PFSK-1 (cell line): ENCODE data around the gene PTPRT.

ENCODE experiments used
- FOXP2 ChIP-seq: optimal IDR thresholded peaks from 2 replicates; pipeline ENCODE3; 2011; ENCODE audit warnings: borderline replicate concordance, control low read depth, inconsistent platforms; ENCODE audit not compliant: insufficient read depth; ENCODE audit errors: extremely low read length, extremely low read depth
- POLR2AphosphoS5 ChIP-seq: IDR thresholded peaks from 2 replicates; pipeline ENCODE4 v1.6.1; 2012; ENCODE audit warnings: low read depth, mild to moderate bottlenecking, control low read depth, low read length, moderate library complexity
- REST ChIP-seq, 2 experiments: IDR thresholded peaks; 2 replicates each; pipeline versions ENCODE4 v1.6.1 to v1.8.0; 2011 to 2012; ENCODE audit warnings: low read depth in 2 of 2, low read length in 2 of 2, control low read depth in 1 of 2, inconsistent platforms in 1 of 2, mild to moderate bottlenecking in 1 of 2, moderate library complexity in 1 of 2; ENCODE audit not compliant: insufficient read depth in 1 of 2
- SIN3A ChIP-seq: IDR thresholded peaks from 2 replicates; pipeline ENCODE4 v1.6.1; 2012; ENCODE audit warnings: mild to moderate bottlenecking, low read length, moderate library complexity, borderline replicate concordance; ENCODE audit not compliant: insufficient read depth
- TAF1 ChIP-seq: IDR thresholded peaks from 2 replicates; pipeline ENCODE4 v1.6.1; 2012; ENCODE audit warnings: low read length, control low read depth, borderline replicate concordance; ENCODE audit not compliant: insufficient read depth

PTPRT gene

DNA sequence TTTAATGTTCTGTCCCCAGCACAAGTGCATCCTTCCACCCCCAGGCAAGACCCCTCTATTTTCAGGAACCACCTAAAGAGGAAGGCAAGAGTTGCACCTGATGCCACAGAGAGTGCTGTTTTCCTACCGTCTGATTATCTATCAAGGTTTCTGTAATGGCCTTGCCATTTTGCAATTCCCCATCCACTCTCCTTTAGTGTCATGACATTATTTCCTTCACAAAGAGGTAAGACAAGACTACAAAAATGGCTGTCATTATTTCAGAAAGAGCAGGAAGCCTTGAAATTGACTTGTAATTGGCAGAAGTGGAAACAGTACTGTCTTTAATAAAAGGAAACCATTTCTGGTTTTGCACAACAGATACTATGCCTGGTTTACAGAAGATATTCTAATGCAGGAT lies 426.7 kb downstream of the PTPRT start:
- no peak for TF ChIP-seq SIN3A
- TF ChIP-seq REST (IDR thresholded peaks at IDR 0.05; ENCODE audit: insufficient read depth in 1 of 2, low read depth in 2 of 2, low read length in 2 of 2): no peak
- no peak for TF ChIP-seq TAF1
- TF ChIP-seq FOXP2: no peak

DNA sequence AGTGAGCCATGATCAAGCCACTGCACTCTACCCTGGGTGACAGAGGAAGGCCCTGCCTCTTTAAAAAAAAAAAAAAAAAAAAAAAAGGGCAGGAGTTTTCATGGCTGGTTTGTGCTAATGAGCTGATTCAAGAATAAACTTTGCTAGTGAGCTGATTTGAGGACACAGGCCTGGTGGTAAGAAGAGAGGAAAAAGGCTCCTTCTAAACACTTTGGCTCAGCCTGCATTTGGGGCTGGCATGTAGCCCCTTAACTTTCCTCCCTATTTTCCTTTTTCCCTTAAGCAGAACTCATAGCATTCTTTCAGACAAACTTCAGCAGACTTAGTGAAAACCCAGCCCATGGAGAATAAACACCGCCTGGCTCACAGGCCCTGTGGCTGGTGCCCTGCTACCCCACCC lies 432.7 kb downstream of the PTPRT start:
- TF ChIP-seq SIN3A (no peak), FOXP2 (no peak), POLR2AphosphoS5 (no peak), REST (IDR thresholded peaks at IDR 0.05; ENCODE audit: insufficient read depth in 1 of 2, low read depth in 2 of 2, low read length in 2 of 2) (no peak), TAF1 (no peak)

- TF ChIP-seq TAF1: no peak
- TF ChIP-seq REST (IDR thresholded peaks at IDR 0.05; ENCODE audit: insufficient read depth in 1 of 2, low read depth in 2 of 2, low read length in 2 of 2): no peak
- no peak for TF ChIP-seq FOXP2
- TF ChIP-seq SIN3A: no peak
- no peak for TF ChIP-seq POLR2AphosphoS5
These were observed 435.0 kb downstream of the PTPRT start for GRCh38 chr20:42754706-42755105.

DNA sequence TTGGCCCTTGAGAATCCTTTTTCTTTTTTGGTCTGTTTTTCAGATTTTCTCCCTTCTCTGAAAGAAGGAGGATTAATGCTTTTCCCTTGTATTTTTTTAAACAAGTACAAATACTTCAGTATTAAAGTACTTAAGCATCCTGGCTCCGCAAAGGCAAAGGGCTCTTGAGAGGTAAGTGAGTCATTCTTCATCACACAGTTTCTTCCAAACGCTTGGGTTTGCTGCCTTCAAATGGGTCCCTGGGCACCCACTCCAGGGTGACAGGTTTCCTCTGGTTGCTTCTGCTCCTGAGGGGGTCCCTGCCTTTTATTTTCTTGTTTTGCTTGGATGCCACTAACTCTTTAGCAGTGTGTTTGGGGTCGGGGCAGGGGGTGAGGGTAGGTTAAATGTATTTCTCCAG lies 437.1 kb downstream of the PTPRT start:
- TF ChIP-seq POLR2AphosphoS5 (no peak), FOXP2 (no peak)

- TF ChIP-seq REST (IDR thresholded peaks at IDR 0.05; ENCODE audit: insufficient read depth in 1 of 2, low read depth in 2 of 2, low read length in 2 of 2) (no peak), TAF1 (no peak), FOXP2 (no peak), SIN3A (no peak), POLR2AphosphoS5 (no peak)
These were observed 440.1 kb downstream of the PTPRT start for GRCh38 chr20:42749556-42749955.
